Activated CD4-positive, CD25-positive, alpha-beta regulatory T cell (primary cell): Measurements from ENCODE around the gene CDC123.
"Not testable (repeated sequence)": the region's sequence is repeated elsewhere in the genome, so short reads cannot be mapped to it uniquely, and the experiment has no call there.

Experiments
- DNase-seq, 4 experiments: peaks; one replicate each; lab custom pipeline; 2025; lab: John Stamatoyannopoulos, UW

The CDC123 gene

GRCh38 chr10:12235116-12235694 lies 39.2 kb downstream of the CDC123 start:
- no peak for DNase-seq

- DNase-seq: no peak
Measured at GRCh38 chr10:12235796-12236195, 39.8 kb downstream of the CDC123 start.

- no peak for DNase-seq
Measured at GRCh38 chr10:12237265-12238220, 41.6 kb downstream of the CDC123 start.

- DNase-seq: no peak
Measured at GRCh38 chr10:12238821-12239220, 42.8 kb downstream of the CDC123 start.

- DNase-seq: peak in 1 of 4 experiments; percentile 5
Measured at GRCh38 chr10:12241810-12242529, 46.0 kb downstream of the CDC123 start.

GRCh38 chr10:12243864-12244620 lies 48.1 kb downstream of the CDC123 start:
- no peak for DNase-seq

GRCh38 chr10:12250181-12250580 lies 54.2 kb downstream of the CDC123 start:
- DNase-seq: no peak

- not testable (repeated sequence) for DNase-seq
Measured at GRCh38 chr10:12250702-12251101, 54.7 kb downstream of the CDC123 start.

GRCh38 chr10:12251581-12251980 lies 55.6 kb downstream of the CDC123 start:
- DNase-seq: no peak

- no peak for DNase-seq
Measured at GRCh38 chr10:12252882-12253546, 57.0 kb downstream of the CDC123 start.

GRCh38 chr10:12255048-12255447 lies 59.1 kb downstream of the CDC123 start:
- no peak for DNase-seq

- no peak for DNase-seq
Measured at GRCh38 chr10:12259988-12260387, 64.0 kb downstream of the CDC123 start.

GRCh38 chr10:12262278-12262981 lies 66.4 kb downstream of the CDC123 start:
- DNase-seq: no peak

GRCh38 chr10:12264204-12264940 lies 68.4 kb downstream of the CDC123 start:
- DNase-seq: peak; percentile 48 to 62 (median 50)

GRCh38 chr10:12269056-12269455 lies 73.1 kb downstream of the CDC123 start:
- DNase-seq: no peak

GRCh38 chr10:12271210-12271540 lies 75.2 kb downstream of the CDC123 start:
- DNase-seq: no peak

GRCh38 chr10:12277862-12278261 lies 81.9 kb downstream of the CDC123 start:
- not testable (repeated sequence) for DNase-seq

- no peak for DNase-seq
Measured at GRCh38 chr10:12279281-12279680, 83.3 kb downstream of the CDC123 start.

- no peak for DNase-seq
Measured at GRCh38 chr10:12287772-12288171, 91.8 kb downstream of the CDC123 start.

GRCh38 chr10:12297784-12298183 lies 101.8 kb downstream of the CDC123 start:
- DNase-seq: not testable (repeated sequence)
